HuH-7.5 (cell line): ENCODE measurements around the gene TIMM50.

ENCODE experiments used
- DNase-seq: peaks from one replicate; pipeline ENCODE4 v3.0.0; 2011; ENCODE audit warnings: low spot score

The TIMM50 gene

DNA sequence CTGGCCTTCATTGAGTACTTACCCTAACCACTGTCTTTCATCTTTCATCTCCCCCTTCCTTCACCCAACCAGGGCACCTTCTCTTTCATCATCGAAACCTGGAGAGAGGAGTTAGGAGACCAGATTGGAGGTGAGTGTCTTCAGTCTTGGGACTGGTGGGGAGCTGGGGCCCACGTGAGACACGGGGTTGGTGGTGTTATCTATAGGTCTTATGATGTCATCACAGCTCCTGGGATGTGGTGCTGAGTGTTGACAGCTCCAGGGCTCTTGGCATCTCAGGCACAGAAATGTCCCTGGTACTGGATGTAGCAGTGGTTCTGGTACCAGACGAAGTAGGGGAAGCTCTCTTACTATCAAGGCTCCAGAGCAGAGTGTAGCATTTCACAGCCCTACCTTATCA lies 19.9 kb downstream of the TIMM50 start:
- no peak for DNase-seq

DNA sequence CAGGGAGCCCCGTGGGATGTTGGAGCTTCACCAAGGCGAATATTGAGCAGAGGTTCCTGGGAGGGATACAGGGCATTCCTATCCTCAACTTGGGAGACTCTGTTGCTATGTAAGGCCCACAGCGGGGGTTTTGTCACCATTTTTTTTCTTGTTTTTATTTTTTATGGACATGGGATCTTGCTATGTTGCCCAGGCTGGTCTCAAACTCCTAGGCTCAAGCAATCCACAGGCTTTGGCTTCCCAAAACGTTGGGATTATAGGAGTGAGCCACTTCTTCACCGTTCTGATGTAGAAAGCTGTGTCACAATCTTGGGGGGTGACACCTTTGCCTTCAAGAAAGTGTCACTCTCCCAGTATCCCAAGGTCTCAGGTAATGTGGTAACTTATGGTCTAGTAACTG lies 20.7 kb downstream of the TIMM50 start:
- no peak for DNase-seq

DNA sequence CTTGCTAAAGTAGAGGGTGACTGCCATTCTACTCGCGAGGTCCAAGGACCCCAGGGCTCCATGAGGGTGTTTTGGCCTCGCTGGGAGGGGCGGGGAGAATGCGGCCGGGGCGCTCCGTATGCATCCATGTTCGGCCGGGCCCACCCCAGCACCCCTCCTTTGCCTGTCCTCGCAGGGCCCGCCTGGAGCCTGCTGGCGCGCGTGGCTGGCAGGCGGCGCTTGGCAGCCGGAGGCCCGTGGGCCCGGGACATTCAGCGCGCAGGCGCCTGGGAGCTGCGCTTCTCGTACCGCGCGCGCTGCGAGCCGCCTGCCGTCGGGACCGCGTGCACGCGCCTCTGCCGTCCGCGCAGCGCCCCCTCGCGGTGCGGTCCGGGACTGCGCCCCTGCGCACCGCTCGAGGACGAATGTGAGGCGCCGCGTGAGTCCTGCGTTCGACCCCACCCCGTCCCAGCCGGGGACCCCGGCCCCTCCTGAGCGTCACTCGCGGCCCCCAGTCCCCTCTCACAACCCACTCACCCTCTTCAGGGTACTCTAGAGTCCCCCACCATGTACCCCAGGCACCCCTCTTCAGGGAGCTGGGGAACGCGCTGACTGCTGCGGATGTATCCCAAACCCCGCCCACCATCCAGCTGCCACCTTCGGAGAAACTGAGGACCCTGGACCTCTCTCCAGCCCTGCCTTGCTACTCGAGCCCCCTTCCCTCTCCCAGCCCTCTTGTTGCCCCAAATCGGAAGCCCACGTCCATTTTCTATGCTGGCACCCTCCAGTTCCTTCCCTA lies 22.2 kb downstream of the TIMM50 start:
- peak; percentile 96 for DNase-seq

DNA sequence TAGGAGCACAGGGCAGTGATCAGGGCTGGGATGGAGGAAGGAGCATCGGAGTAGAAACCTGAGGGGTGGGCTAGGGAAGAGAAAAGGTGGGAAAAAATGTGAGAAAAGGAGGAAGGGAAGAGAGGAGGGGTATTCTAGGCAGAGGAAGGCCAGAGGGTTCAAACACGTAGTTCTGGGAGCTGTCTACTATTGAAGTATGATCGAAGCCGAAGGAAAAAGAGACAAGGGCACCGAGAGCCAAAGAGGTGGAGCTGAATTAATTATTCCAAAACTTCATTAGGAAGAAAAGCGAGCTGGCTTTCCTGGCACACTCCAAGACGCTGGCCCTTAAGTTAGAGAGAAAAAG lies 25.9 kb downstream of the TIMM50 start:
- DNase-seq, result no peak

DNA sequence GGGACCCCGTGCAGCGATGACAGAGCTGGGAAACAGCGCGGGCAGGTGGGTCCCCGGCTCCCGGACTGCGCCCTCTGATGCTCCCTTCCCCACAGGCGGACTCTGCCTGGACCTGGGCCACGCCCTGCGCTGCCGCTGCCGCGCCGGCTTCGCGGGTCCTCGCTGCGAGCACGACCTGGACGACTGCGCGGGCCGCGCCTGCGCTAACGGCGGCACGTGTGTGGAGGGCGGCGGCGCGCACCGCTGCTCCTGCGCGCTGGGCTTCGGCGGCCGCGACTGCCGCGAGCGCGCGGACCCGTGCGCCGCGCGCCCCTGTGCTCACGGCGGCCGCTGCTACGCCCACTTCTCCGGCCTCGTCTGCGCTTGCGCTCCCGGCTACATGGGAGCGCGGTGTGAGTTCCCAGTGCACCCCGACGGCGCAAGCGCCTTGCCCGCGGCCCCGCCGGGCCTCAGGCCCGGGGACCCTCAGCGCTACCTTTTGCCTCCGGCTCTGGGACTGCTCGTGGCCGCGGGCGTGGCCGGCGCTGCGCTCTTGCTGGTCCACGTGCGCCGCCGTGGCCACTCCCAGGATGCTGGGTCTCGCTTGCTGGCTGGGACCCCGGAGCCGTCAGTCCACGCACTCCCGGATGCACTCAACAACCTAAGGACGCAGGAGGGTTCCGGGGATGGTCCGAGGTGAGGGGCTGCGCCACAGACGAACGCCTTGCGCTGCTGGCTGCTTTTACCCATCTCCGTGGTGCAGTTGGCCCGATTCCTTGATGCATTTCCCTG lies 26.5 kb downstream of the TIMM50 start:
- DNase-seq, result peak; percentile 71

DNA sequence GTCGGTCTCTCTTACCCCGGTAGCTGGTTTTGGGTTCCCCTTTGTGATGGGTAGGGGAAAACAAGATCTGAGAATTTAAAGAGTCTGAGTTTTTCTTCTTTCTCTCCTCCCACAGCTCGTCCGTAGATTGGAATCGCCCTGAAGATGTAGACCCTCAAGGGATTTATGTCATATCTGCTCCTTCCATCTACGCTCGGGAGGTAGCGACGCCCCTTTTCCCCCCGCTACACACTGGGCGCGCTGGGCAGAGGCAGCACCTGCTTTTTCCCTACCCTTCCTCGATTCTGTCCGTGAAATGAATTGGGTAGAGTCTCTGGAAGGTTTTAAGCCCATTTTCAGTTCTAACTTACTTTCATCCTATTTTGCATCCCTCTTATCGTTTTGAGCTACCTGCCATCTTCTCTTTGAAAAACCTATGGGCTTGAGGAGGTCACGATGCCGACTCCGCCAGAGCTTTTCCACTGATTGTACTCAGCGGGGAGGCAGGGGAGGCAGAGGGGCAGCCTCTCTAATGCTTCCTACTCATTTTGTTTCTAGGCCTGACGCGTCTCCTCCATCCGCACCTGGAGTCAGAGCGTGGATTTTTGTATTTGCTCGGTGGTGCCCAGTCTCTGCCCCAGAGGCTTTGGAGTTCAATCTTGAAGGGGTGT lies 27.2 kb downstream of the TIMM50 start:
- DNase-seq, result no peak

DNA sequence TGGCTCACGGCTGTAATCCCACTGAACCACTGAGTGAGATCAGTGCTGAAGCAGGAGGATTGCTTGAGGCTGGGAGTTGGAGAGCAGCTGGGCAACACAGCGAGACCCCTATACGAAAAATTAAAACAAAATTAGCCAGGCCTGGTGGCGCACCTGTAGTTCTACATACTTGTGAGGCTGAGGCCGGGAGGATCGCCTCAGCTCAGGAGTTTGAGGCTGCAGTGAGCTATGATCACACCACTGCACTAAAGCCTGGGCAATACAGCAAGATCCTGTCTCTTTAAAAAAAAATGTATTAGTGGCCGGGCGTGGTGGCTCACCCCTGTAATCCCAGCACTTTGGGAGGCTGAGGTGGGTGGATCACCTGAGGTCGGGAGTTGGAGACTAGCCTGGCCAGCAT lies 28.0 kb downstream of the TIMM50 start:
- DNase-seq, result no peak

DNA sequence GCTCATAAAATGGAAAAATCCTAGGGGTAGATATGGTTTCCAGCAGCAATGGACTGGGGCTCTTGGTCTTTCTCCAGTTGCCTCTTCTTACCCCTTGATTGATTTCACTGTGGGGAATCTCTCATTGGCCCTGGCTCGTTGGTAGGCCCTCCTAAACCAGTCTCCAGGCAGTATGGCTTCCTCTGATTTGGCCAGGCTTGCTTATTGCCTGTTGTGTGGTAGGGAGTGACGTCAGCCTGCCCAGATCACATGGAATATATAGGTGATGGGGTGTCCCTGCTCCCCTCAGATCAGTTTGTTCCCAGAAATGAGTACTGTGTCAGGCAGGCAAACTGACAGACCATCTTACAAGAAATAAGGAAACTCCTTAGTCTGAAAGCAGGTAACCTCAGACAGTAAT lies 28.6 kb downstream of the TIMM50 start:
- DNase-seq, result no peak

DNA sequence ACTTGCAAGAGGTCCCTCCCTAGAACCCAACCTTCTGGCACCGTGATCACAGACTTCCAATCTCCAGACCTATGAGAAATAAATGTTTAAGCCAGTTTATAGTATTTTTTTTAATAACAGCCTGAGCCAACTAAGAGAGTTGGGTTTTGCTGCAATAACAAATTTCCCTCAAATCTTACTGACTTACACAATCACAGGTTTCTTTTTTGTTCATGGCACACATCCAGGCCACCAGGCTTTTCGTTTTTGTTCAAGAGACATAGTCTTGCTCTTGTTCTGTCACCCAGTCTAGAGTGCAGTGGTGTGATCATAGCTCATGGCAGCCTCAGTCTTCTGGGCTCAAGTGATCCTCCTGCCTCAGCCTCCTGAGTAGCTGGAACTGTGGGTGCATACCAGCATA lies 32.4 kb downstream of the TIMM50 start:
- no peak for DNase-seq

DNA sequence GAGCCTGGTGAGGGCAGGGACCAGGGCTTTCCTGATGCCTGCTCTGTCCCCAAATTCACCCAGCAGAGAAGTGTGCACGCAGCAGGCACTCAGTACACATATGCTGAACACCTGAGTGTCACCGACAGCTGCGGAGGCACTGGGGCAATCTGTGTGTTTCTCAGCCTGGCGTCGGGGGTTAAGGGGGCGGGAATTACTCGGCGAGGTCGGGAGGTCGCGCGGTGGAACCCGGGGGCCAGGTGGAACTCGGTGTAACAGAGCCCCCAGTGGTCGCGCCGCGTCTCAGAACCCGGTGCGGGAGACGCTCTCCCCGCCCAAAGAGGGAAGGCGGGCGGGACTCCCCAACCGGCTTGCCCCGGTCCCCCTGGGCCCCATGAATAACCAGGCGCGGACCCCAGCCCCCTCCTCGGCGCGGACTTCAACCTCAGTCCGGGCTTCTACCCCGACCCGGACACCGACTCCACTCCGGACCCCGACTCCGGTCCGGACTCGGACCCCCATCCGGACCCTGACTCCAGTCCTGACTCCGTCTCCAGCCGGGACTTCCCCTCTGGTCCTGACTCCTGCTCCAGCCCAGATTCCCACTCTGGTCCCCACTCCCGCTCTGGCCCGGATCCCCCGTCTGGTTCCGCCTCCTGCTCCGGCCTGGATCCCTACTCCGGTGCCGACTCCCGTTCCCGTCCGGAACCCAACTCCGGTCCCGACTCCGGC lies 34.4 kb downstream of the TIMM50 start, which contains the start of gene SELENOV:
SELENOV (plus strand) TSS at position 300 of the 711 bp plus-strand sequence; CDS start at position 374, 74 bp downstream.
- no peak for DNase-seq

DNA sequence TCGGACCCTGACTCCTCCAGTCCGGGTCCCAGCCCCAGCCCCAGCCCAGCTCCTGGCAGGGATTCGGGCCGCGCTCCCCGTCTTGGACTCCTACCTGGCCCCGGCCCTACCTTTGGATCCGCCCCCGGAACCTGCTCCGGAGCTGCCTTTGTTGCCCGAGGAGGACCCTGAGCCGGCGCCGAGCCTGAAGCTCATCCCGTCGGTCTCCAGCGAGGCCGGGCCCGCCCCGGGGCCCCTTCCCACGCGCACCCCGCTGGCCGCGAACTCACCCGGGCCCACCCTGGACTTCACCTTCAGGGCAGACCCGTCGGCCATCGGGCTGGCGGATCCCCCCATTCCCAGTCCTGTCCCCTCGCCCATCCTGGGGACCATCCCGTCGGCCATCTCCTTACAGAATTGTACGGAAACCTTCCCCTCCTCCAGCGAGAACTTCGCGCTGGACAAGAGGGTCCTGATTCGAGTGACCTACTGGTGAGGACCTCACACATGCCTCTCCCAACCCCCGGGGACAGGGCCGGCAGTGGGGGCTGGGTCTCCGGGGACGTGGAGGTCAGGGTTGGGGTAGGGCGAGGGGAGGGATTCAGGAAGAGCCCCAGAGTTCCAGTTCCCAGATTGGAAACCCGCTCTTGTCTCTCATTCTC lies 35.0 kb downstream of the TIMM50 start:
- DNase-seq, result no peak

DNA sequence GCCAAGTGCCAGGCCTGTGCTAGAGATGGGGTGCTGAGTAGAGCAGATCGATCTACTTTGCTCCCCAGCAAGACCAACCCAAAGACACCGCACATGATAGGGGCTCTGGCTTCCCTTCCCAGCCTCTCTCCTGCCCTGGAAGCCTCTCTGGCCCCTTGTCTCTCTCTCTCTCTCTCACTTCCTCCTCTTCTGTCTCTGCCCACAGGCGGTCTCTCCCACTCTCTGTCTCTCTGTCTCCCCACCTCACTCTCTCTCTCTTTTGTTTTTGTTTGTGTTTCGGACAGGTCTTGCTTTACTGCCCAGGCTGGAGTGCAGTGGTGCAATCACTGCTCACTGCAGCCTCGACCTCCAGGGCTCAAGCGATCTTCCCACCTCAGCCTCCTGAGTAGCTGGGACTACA lies 35.6 kb downstream of the TIMM50 start:
- no peak for DNase-seq

DNA sequence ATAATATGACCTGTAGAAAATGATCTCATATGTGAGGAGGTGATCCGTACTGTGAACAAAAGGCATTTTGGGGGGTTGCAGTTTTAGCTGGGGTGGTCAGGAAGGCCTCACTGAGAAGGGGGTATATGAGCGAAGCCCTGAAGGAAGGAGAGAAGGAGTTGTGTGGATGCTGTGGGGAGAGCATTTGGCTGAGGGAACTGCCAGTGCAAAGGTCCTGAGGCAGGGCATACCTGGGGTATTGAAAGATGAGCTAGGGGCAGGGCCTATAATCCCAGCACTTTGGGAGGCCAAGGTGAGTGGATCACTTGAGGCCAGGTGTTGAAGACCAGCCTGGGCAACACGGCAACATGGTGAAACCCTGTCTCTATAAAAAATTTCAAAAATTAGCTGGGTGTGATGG lies 36.8 kb downstream of the TIMM50 start:
- no peak for DNase-seq

DNA sequence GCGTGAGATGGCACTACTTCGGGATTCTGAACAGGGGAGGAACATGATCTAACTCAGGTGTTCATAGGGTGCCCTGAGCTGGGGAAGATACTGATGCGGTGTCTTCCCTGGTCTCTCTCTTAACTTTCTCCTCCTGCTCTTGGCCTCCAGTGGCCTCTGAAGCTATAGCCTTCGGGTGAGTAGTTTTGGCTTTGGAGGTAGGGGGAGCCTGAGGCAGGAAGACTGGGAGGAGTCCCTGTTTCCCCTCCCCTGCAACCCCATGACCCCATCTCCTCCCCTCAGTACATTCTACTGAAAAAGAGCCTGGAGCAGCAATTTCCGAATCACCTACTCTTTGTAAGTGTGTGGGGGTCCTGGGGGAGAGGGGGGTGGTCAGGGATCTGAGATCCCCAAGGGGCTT lies 37.8 kb downstream of the TIMM50 start:
- no peak for DNase-seq

DNA sequence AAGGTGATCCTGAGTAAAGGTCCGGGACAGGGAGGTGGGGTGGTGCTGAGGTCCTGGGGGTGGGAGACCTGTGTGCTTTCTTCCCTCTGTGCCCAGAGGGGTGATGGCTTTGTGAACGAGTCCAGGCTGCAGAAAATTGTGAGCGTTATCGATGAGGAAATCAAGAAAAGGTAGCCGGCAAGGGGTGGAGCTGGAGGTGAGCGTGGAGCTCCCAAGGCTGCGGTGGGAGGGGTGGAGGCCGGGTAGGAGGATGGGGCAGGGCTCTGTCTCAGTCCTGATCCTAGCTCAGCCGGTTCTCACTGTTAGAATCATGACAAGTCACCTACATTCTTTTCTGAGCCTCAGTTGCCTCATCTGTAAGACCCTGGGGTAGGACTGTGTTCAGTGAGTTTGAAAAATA lies 38.3 kb downstream of the TIMM50 start:
- no peak for DNase-seq

DNA sequence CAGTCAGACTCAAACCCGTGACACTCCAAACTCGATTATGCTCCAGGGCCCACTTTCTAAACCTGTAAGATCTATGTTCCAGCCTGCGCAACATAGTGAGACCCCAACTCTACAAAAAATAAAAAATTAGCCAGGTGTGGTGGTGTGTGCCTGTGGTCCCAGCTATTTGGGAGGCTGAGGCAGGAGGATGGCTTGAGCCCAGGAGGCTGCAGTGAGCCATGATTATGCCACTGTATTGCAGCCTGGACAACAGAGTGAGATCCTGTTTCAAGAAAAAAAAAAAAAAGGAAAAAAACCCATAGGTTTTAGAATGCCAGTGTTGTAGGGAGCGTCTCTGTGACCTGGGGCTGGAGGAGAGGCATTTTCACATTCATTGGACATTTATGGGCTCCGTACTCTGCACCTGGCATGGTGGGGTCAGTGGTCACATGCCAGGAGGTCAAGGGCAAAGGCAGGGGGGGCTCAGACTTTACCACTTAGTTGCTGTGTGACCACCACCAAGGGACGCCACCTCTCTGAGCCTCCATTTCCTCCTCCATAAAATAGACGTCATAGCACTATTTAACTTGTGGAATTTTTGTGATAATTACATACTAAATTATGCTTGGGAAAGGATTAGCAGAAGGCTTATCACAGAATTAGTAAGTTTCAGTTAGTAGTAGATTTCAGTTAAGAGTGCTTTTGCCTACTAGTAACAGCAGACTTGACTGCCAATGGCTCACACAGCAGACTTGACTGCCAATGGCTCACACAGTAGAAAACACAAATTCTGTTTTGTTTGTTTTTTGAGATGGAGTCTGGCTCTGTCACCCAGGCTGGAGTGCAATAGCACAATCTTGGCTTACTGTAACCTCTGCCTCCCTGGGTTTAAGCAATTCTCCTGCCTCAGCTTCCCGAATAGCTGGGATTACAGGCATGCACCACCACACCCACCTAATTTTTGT lies 40.2 kb downstream of the TIMM50 start:
- no peak for DNase-seq

DNA sequence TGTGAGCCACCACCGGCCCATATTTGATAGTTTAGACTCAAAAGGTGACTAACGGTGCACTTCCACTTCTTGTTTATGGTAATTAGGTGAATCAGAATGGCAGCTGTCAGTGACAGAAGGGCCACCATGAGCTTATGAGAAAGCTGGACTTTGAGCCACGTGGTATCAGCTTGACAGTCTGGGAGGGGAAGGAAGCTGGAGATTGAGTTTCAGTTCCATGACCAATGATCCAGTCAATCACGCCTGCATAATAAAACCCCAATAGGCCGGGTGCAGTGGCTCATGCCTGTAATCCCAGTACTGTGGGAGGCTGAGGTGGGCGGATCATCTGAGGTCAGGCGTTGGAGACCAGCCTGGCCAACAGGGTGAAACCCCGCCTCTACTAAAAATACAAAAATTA lies 43.9 kb downstream of the TIMM50 start:
- no peak for DNase-seq

DNA sequence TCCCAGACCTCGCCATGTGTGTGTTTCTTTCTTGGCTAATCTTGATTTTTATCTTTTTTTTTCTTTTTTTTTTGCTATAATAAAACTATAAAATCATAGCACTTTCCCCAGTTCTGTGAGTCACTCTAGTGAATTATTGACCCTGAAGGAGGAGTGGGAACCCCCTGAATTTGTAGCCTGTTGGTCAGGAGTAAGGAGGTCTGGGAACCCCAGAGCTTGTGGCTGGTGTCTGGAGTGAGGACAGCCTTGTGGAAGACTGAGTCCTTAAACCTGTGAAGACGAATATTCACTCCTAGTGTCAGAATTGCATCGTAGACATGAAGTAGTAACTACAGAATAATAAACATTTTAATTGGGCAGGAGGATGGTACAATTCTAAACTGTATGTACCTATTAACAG lies 44.6 kb downstream of the TIMM50 start:
- DNase-seq, result no peak

DNA sequence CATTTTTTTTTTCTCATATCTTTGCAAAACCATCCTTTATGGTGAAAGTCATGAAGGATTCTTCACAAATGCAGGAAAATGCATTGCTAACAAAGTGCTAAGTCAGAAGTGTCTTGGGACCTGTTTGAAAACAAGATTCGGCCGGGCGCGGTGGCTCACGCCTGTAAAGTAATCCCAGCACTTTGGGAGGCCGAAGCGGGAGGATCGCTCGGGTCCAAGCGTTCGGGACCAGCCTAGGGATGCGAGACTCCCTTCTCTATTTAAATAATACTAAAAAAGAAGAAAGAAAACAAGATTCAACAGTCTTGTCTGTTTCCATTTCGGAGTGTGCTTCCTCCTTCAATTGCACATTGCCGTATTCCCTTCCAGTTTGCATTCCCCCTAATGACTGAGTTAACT lies 51.2 kb downstream of the TIMM50 start:
- DNase-seq, result no peak

DNA sequence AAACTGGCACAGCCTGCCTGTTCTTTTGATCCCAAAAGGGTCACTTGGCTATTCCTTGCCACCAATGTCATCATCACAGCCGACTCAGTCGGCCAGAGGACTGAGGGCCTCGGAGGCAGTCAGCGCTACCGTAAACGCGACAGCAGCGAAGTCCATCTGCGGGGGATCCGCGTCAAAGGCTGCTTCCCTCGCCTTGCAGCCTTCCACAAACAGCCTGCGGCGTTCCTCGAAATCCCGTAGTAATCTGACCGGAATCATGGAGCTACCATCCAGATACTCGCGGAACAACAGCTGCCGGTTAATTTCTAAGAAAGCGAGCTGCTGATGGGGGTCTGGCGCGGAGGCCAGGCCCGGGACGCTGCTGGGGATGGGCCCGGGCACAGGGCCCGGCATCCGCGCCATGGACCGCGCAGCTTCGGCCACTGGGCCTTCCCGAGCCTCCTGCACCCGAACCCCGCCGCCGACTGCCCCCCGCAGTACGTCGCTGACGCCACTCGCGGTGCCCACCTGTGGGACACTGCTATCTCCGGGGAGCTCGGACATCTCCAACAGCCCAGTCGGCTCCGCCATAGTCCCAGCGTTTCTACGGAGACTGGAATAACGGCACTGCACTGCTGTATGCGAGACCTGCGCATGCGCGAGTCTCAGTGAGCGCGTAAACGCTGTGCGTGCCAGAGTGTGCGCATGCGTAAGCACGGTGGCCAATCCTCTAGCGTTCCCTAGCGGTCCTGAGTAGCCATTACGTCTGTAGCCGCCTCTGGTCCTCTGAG lies 51.8 kb downstream of the TIMM50 start, which contains the start of gene EID2B:
EID2B (minus strand) TSS at position 620 of the 770 bp plus-strand sequence; CDS start at position 570, 50 bp downstream.
- DNase-seq, result peak; percentile 94
